Suprapubic skin (tissue), 4 donors: Measurements from ENCODE around the gene HSD17B8.

Experiments used
- CTCF ChIP-seq, 2 donors: fragments of 200-600 bp in 1 of 2; fragments of 450-650 bp in 1 of 2; sonication (generic) in 1 of 2; IDR thresholded peaks; one replicate each; pipeline ENCODE4 v1.5.1; 2016 to 2019; ENCODE audit warnings: antibody characterized with exemption in 2 of 2, mild to moderate bottlenecking in 1 of 2, moderate library complexity in 1 of 2
- EP300 ChIP-seq: sonication (generic); formaldehyde crosslinking; IDR thresholded peaks from one replicate; pipeline ENCODE4 v1.6.1; 2017; ENCODE audit warnings: antibody characterized with exemption
- POLR2A ChIP-seq, 2 donors: fragments of 450-650 bp; IDR thresholded peaks; one replicate each; pipeline ENCODE4 v1.6.1; 2017; ENCODE audit warnings: antibody characterized with exemption in 2 of 2, mild to moderate bottlenecking in 2 of 2, moderate library complexity in 2 of 2
- POLR2AphosphoS5 ChIP-seq, 3 donors: sonication (generic); formaldehyde crosslinking; IDR thresholded peaks; one replicate each; pipeline ENCODE4 v1.6.1; 2017; ENCODE audit warnings: antibody characterized with exemption in 3 of 3

DNA sequence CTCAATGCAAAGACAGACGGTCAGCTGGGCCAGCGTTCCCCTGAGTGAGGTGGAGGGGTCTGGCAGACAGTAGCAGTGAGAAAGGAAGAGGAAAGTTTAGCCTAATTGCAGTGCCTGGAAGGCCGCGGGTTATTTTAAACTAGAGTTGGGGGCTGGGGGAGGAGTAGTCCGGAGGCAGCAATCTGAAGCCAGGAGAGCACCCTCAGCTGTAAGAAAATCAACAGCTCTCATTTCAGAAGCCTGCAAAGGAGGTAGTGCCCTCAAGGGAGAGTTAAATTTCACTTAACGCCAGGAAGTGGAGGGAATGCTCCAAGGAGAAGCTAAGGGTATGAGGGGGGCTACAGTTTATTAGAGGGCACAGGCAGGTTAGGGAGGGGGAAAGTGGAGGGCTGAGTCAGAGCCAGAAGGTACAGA is 30.8 kb downstream of the HSD17B8 start:
- TF ChIP-seq CTCF (IDR thresholded peaks at IDR 0.05), result no peak
- no peak for TF ChIP-seq POLR2AphosphoS5 (IDR thresholded peaks at IDR 0.05)
- TF ChIP-seq POLR2A (IDR thresholded peaks at IDR 0.05), result no peak
- no peak for TF ChIP-seq EP300
